Measurements from ENCODE around the gene CHD6. TPM values are rescaled to one million over a fixed set of nuclear protein-coding genes. Genes with fewer than 3 reads are reported as not detected.
A peak's percentile ranks its signal among the peaks of the same experiment; 100 is the strongest.

Gene CHD6
- total RNA-seq, 1 donor from 2014 or later, result 28.6 TPM

GRCh38 chr20:41359541-41360011 is 258.6 kb downstream of the CHD6 start:
- intact Hi-C loops (cut with DNase I), result no loop called here
- ATAC-seq (ENCODE audit: poor library complexity) (peak; percentile 57), DNase-seq (peak; percentile 74)

- ATAC-seq (ENCODE audit: poor library complexity), result no peak
- intact Hi-C loops (cut with DNase I), result no loop called here
- peak; percentile 40 for DNase-seq
Measured at GRCh38 chr20:41358717-41359116, 259.5 kb downstream of the CHD6 start.

- intact Hi-C loops (cut with DNase I), result no loop called here
- peak; percentile 15 for DNase-seq
Measured at GRCh38 chr20:41358230-41358629, 259.9 kb downstream of the CHD6 start.

GRCh38 chr20:41357424-41358163 is 260.6 kb downstream of the CHD6 start:
- DNase-seq, result peak; percentile 46
- no peak for ATAC-seq (ENCODE audit: poor library complexity)
- intact Hi-C loops (cut with DNase I), result no loop called here

More at GRCh38 chr20:41358230-41358629, 259.9 kb downstream of the CHD6 start:
- ATAC-seq (ENCODE audit: poor library complexity), result no peak

- ATAC-seq (ENCODE audit: poor library complexity), result no peak
- DNase-seq, result peak; percentile 32
- intact Hi-C loops (cut with DNase I), result no loop called here
Measured at GRCh38 chr20:41356951-41357350, 261.2 kb downstream of the CHD6 start.

GRCh38 chr20:41355598-41356203 is 262.5 kb downstream of the CHD6 start:
- intact Hi-C loops (cut with DNase I), result no loop called here
- ATAC-seq (ENCODE audit: poor library complexity) (no peak), DNase-seq (peak; percentile 32)

GRCh38 chr20:41355192-41355591 is 263.0 kb downstream of the CHD6 start:
- ATAC-seq (ENCODE audit: poor library complexity) (no peak), DNase-seq (no peak)
- intact Hi-C loops (cut with DNase I), result no loop called here

GRCh38 chr20:41353530-41353929 is 264.6 kb downstream of the CHD6 start:
- intact Hi-C loops (cut with DNase I), result no loop called here
- no peak for DNase-seq
- peak; percentile 31 for ATAC-seq (ENCODE audit: poor library complexity)

- intact Hi-C loops (cut with DNase I), result no loop called here
- ATAC-seq (ENCODE audit: poor library complexity), result no peak
- DNase-seq, result no peak
Measured at GRCh38 chr20:41352666-41353065, 265.5 kb downstream of the CHD6 start.

- intact Hi-C loops (cut with DNase I), result no loop called here
- ATAC-seq (ENCODE audit: poor library complexity), result no peak
- no peak for DNase-seq
Measured at GRCh38 chr20:41352106-41352505, 266.1 kb downstream of the CHD6 start.
